HEK293 (cell line): ENCODE data around the gene PLCB1.
"Not testable (repeated sequence)": the region's sequence is repeated elsewhere in the genome, so short reads cannot be mapped to it uniquely, and the experiment has no call there.

ENCODE experiments used
- CTCF ChIA-PET: fragments of 350-600 bp; formaldehyde crosslinking; extraction: SDS; loops from one replicate; lab custom pipeline; 2021; ENCODE audit warnings: antibody characterized with exemption; lab: Yijun Ruan, JAX
- POLR2A ChIA-PET: fragments of 300-600 bp; formaldehyde crosslinking; extraction: SDS; loops from one replicate; lab custom pipeline; 2020; ENCODE audit warnings: antibody characterized with exemption, inconsistent platforms; lab: Yijun Ruan, JAX
- H3K27ac ChIP-seq: fragments of 200-500 bp; sonication (Bioruptor generic); 2 replicates; pipeline ENCODE4 v1.5.1; 2014; ENCODE audit warnings: low read depth, low read length, control low read depth, inconsistent platforms; ENCODE audit errors: extremely low read depth
- H3K36me3 ChIP-seq, 2 experiments: fragments of 200-500 bp in 1 of 2; sonication (Bioruptor generic) in 1 of 2; 1 replicate in 1 of 2; 2 replicates in 1 of 2; pipeline ENCODE4 v1.5.1; 2014 to 2017; ENCODE audit warnings: inconsistent platforms in 2 of 2, low read length in 2 of 2; ENCODE audit not compliant: control insufficient read depth in 2 of 2, insufficient read depth in 1 of 2
- H3K4me1 ChIP-seq: fragments of 200-500 bp; sonication (Bioruptor generic); 2 replicates; pipeline ENCODE4 v1.5.1; 2014; ENCODE audit warnings: mild to moderate bottlenecking, low read length, inconsistent platforms; ENCODE audit not compliant: control insufficient read depth, insufficient read depth
- H3K4me3 ChIP-seq: 2 replicates; pipeline ENCODE4 v1.5.1; 2011; ENCODE audit warnings: low read depth, mild to moderate bottlenecking, control low read depth, low read length, moderate library complexity
- H3K9me3 ChIP-seq: fragments of 200-500 bp; sonication (Bioruptor generic); 2 replicates; pipeline ENCODE4 v1.5.1; 2014; ENCODE audit warnings: low read depth, low read length, inconsistent platforms; ENCODE audit not compliant: control insufficient read depth, insufficient read depth
- AEBP2 ChIP-seq: fragments of 450-650 bp; formaldehyde crosslinking; IDR thresholded peaks from 2 replicates; pipeline ENCODE4 v1.5.1; 2016; ENCODE audit warnings: missing biosample characterization, missing genetic modification characterization, borderline replicate concordance
- BCL11A ChIP-seq: fragments of 450-650 bp; formaldehyde crosslinking; IDR thresholded peaks from 2 replicates; pipeline ENCODE4 v1.5.1; 2016; ENCODE audit warnings: low read depth, missing biosample characterization, missing genetic modification characterization
- BCL11B ChIP-seq: fragments of 450-650 bp; formaldehyde crosslinking; IDR thresholded peaks from 2 replicates; pipeline ENCODE4 v1.5.1; 2016; ENCODE audit warnings: low read depth, missing biosample characterization, missing genetic modification characterization
- KLF10 ChIP-seq: fragments of 450-650 bp; IDR thresholded peaks from 2 replicates; pipeline ENCODE4 v1.5.1; 2018; ENCODE audit warnings: missing biosample characterization, mild to moderate bottlenecking, missing genetic modification characterization
- PATZ1 ChIP-seq: fragments of 450-650 bp; formaldehyde crosslinking; IDR thresholded peaks from 2 replicates; pipeline ENCODE4 v1.5.1; 2016; ENCODE audit warnings: missing biosample characterization, missing genetic modification characterization
- YY2 ChIP-seq: fragments of 450-650 bp; formaldehyde crosslinking; IDR thresholded peaks from 2 replicates; pipeline ENCODE4 v1.5.1; 2016; ENCODE audit warnings: missing biosample characterization, missing genetic modification characterization
- ZEB2 ChIP-seq: fragments of 450-650 bp; formaldehyde crosslinking; IDR thresholded peaks from 2 replicates; pipeline ENCODE4 v1.5.1; 2016; ENCODE audit warnings: missing biosample characterization, missing genetic modification characterization
- ZNF112 ChIP-seq: fragments of 450-650 bp; formaldehyde crosslinking; IDR thresholded peaks from 2 replicates; pipeline ENCODE4 v1.5.0; 2017; ENCODE audit warnings: missing biosample characterization, missing genetic modification characterization
- ZNF138 ChIP-seq: fragments of 450-650 bp; formaldehyde crosslinking; IDR thresholded peaks from 2 replicates; pipeline ENCODE4 v1.5.1; 2016; ENCODE audit warnings: missing biosample characterization, missing genetic modification characterization, borderline replicate concordance
- ZNF146 ChIP-seq: fragments of 450-650 bp; formaldehyde crosslinking; IDR thresholded peaks from 2 replicates; pipeline ENCODE4 v1.5.1; 2016; ENCODE audit warnings: missing biosample characterization, missing genetic modification characterization
- ZNF148 ChIP-seq: fragments of 450-650 bp; formaldehyde crosslinking; IDR thresholded peaks from 2 replicates; pipeline ENCODE4 v1.5.0; 2017; ENCODE audit warnings: missing biosample characterization, missing genetic modification characterization, borderline replicate concordance
- ZNF16 ChIP-seq: fragments of 450-650 bp; formaldehyde crosslinking; IDR thresholded peaks from 2 replicates; pipeline ENCODE4 v1.5.1; 2016; ENCODE audit warnings: low read depth, missing biosample characterization, missing genetic modification characterization
- ZNF169 ChIP-seq: fragments of 450-650 bp; formaldehyde crosslinking; IDR thresholded peaks from 2 replicates; pipeline ENCODE4 v1.5.1; 2016; ENCODE audit warnings: missing biosample characterization, missing genetic modification characterization
- ZNF202 ChIP-seq: fragments of 450-650 bp; formaldehyde crosslinking; IDR thresholded peaks from 2 replicates; pipeline ENCODE4 v1.5.1; 2016; ENCODE audit warnings: missing biosample characterization, missing genetic modification characterization, borderline replicate concordance
- ZNF211 ChIP-seq: fragments of 450-650 bp; formaldehyde crosslinking; IDR thresholded peaks from 2 replicates; pipeline ENCODE4 v1.5.1; 2016; ENCODE audit warnings: low read depth, missing biosample characterization, missing genetic modification characterization
- ZNF274 ChIP-seq, 2 experiments: fragments of 200-500 bp in 1 of 2; fragments of 450-650 bp in 1 of 2; sonication (Bioruptor generic) in 1 of 2; formaldehyde crosslinking in 1 of 2; IDR thresholded peaks; 2 replicates each; pipeline versions ENCODE4 v1.5.1 to v1.6.1; 2014 to 2016; ENCODE audit warnings: borderline replicate concordance in 1 of 2, inconsistent platforms in 1 of 2, low read length in 1 of 2, missing biosample characterization in 1 of 2, missing genetic modification characterization in 1 of 2
- ZNF280D ChIP-seq: fragments of 450-650 bp; formaldehyde crosslinking; IDR thresholded peaks from 2 replicates; pipeline ENCODE4 v1.5.1; 2016; ENCODE audit warnings: missing biosample characterization, missing genetic modification characterization
- ZNF335 ChIP-seq: fragments of 450-650 bp; formaldehyde crosslinking; conservative IDR thresholded peaks from 2 replicates; pipeline ENCODE4 v1.5.1; 2016; ENCODE audit warnings: missing biosample characterization, missing genetic modification characterization
- ZNF341 ChIP-seq: fragments of 450-650 bp; formaldehyde crosslinking; IDR thresholded peaks from 2 replicates; pipeline ENCODE4; 2016; ENCODE audit warnings: low read depth, missing biosample characterization, missing genetic modification characterization
- ZNF555 ChIP-seq: fragments of 450-650 bp; formaldehyde crosslinking; conservative IDR thresholded peaks from 2 replicates; pipeline ENCODE4 v1.5.1; 2017; ENCODE audit warnings: missing biosample characterization, mild to moderate bottlenecking, missing genetic modification characterization, inconsistent platforms
- ZNF561 ChIP-seq: fragments of 450-650 bp; IDR thresholded peaks from 2 replicates; pipeline ENCODE4 v1.5.1; 2018; ENCODE audit warnings: missing biosample characterization, missing genetic modification characterization, borderline replicate concordance
- ZNF677 ChIP-seq: fragments of 450-650 bp; IDR thresholded peaks from 2 replicates; pipeline ENCODE4 v1.5.0; 2018; ENCODE audit warnings: missing biosample characterization, mild to moderate bottlenecking, missing genetic modification characterization, moderate library complexity
- ZSCAN23 ChIP-seq: fragments of 450-650 bp; formaldehyde crosslinking; IDR thresholded peaks from 2 replicates; pipeline ENCODE4 v1.5.1; 2016; ENCODE audit warnings: missing biosample characterization, missing genetic modification characterization
- ZXDB ChIP-seq: fragments of 450-650 bp; formaldehyde crosslinking; IDR thresholded peaks from 2 replicates; pipeline ENCODE4 v1.5.1; 2016; ENCODE audit warnings: missing biosample characterization, missing genetic modification characterization

Gene PLCB1

GRCh38 chr20:8642247-8642646 lies 510.2 kb downstream of the PLCB1 start:
- Histone ChIP-seq H3K27ac (no peak overlapping the region), H3K4me1 (peaks cover 5% of the 10 kb centered on the region; the same call in 1 of the 2 replicates)
- CTCF ChIA-PET = no interaction called here
- no peak for TF ChIP-seq ZNF169
- TF ChIP-seq ZEB2 = no peak
- TF ChIP-seq ZNF16 (tag by site-specific recombination) = no peak
- TF ChIP-seq BCL11A (tag by site-specific recombination) = no peak
- TF ChIP-seq PATZ1 = no peak
- no peak for TF ChIP-seq BCL11B
- TF ChIP-seq ZNF335 (tag by site-specific recombination) = no peak
- TF ChIP-seq YY2 (tag by site-specific recombination) = no peak
- no peak for TF ChIP-seq ZNF211
- TF ChIP-seq ZNF677 = no peak
- no peak for TF ChIP-seq ZNF112 (tag by site-specific recombination)
- TF ChIP-seq ZNF146 (tag by site-specific recombination) = no peak
- TF ChIP-seq ZNF202 (tag by site-specific recombination) = no peak
- TF ChIP-seq KLF10 (tag by site-specific recombination) = no peak
- no peak for TF ChIP-seq ZXDB
- TF ChIP-seq ZNF555 = no peak
- no peak for TF ChIP-seq ZNF148 (tag by site-specific recombination)
- TF ChIP-seq, all 188 proteins: peak for 0
- Histone ChIP-seq H3K4me3 (no peak overlapping the region), H3K36me3 (peaks cover 0 to 11% of the 10 kb centered on the region in 2 experiments; a peak in 1 of 3 replicates), H3K9me3 (no peaks in the 10 kb centered on the region)
- POLR2A ChIA-PET = no interaction called here

GRCh38 chr20:8644468-8644867 lies 512.4 kb downstream of the PLCB1 start:
- POLR2A ChIA-PET, CTCF ChIA-PET: not testable (repeated sequence)

GRCh38 chr20:8645326-8645725 lies 513.3 kb downstream of the PLCB1 start:
- H3K4me1 ChIP-seq = no peaks in the 10 kb centered on the region
- H3K27ac ChIP-seq = no peak overlapping the region
- H3K36me3 ChIP-seq = peaks cover 0 to 26% of the 10 kb centered on the region in 2 experiments; a peak in 1 of 3 replicates
- ChIA-PET CTCF (no interaction called here), POLR2A (no interaction called here)
- H3K9me3 ChIP-seq = no peaks in the 10 kb centered on the region
- H3K4me3 ChIP-seq = no peak overlapping the region
- TF ChIP-seq ZNF280D (tag by site-specific recombination) (no peak), ZSCAN23 (no peak), ZNF16 (tag by site-specific recombination) (no peak), ZNF274 (IDR thresholded peaks at IDR 0.05; ENCODE audit: low read length) (no peak), ZNF274 (tag by site-specific recombination; IDR thresholded peaks at IDR 0.05; ENCODE audit: borderline replicate concordance) (no peak), AEBP2 (tag by site-specific recombination) (no peak), ZNF561 (tag by site-specific recombination) (no peak), ZNF341 (tag by site-specific recombination) (no peak), ZNF138 (tag by site-specific recombination) (no peak), KLF10 (tag by site-specific recombination) (no peak), ZNF112 (tag by site-specific recombination) (no peak)

More at GRCh38 chr20:8644468-8644867, 512.4 kb downstream of the PLCB1 start:
- H3K4me1 ChIP-seq, H3K4me3 ChIP-seq, H3K27ac ChIP-seq, H3K9me3 ChIP-seq: not testable (repeated sequence)
- peaks cover 0 to 22% of the 10 kb centered on the region in 2 experiments; a peak in 1 of 3 replicates for H3K36me3 ChIP-seq
